ENCODE measurements around the gene UNC5B.

Gene UNC5B

DNA sequence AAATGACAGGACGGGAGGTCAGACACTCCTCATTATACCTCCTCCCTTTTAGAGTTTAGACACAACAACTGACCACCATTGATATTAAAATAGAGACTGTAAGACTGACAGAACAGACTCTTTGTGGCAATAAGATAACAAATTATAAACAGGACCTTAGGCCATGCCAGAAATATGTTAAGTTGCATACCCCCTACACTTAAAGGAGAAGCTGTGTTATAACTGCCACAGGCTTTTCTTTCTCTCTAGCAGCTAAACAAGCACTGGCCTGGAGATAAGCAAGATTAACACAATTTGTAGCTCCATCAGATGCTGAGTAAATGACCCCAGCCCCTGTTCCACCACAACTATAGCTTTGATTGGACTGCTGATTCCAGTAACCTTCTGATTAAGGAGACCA, 10.5 kb upstream of the UNC5B start:
- DNase-seq = no peak
- TF ChIP-seq POLR2A (IDR thresholded peaks at IDR 0.05; ENCODE audit: low read length) = no peak
- no peak for TF ChIP-seq GATA1 (IDR thresholded peaks at IDR 0.05; ENCODE audit: low read depth, low read length)

- TF ChIP-seq POLR2A (IDR thresholded peaks at IDR 0.05; ENCODE audit: low read length) (no peak), GATA1 (IDR thresholded peaks at IDR 0.05; ENCODE audit: low read depth, low read length) (no peak)
- no peak for DNase-seq
Measured at GRCh38 chr10:71202314-71202713, 10.1 kb upstream of the UNC5B start.

- DNase-seq = no peak
- TF ChIP-seq POLR2A (IDR thresholded peaks at IDR 0.05; ENCODE audit: low read length) (no peak), GATA1 (IDR thresholded peaks at IDR 0.05; ENCODE audit: low read depth, low read length) (no peak)
Measured at GRCh38 chr10:71203124-71203523, 9.2 kb upstream of the UNC5B start.

DNA sequence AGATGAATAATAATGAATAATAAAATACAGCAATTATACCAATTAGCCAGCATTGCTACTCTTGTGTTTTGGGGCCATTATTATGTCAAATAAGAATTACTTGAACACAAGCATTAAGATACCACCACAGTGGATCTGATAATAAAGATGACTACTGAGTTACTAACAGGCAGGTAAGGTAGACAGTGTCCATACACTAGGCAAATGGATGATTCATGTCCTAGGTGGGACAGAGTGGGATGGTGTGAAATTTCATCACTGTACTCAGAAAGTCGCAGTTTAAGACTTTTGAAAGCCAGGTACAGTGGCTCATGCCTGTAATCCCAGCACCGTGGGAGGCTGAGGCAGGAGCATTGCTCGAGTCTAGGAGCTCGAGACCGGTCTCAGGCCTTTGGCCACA, 8.7 kb upstream of the UNC5B start:
- no peak for DNase-seq

GRCh38 chr10:71204746-71205145, 7.6 kb upstream of the UNC5B start:
- TF ChIP-seq GATA1 (IDR thresholded peaks at IDR 0.05; ENCODE audit: low read depth, low read length) = no peak
- no peak for TF ChIP-seq POLR2A (IDR thresholded peaks at IDR 0.05; ENCODE audit: low read length)

More for the DNA sequence above, 8.7 kb upstream of the UNC5B start:
- TF ChIP-seq POLR2A (IDR thresholded peaks at IDR 0.05; ENCODE audit: low read length) (no peak), GATA1 (IDR thresholded peaks at IDR 0.05; ENCODE audit: low read depth, low read length) (no peak)

DNA sequence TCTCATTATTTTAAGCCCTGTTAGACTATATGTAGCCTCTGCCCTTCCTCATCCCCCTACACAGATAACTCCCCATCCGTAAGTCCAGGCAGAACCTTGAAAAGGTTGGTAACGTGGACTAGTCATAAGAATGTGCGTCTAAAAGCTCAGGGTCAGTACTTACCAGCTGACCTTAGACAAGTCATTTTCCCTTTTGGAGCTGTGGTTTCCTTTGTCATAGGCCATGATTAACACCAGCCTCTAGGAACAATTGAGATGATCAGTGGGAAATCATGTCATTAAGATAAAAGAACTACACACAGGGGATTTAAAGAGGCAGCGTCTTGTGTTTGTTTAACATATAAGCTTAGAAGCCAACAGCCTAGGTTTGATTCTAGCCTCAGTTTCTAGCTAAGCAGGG, 6.9 kb upstream of the UNC5B start:
- TF ChIP-seq POLR2A (IDR thresholded peaks at IDR 0.05; ENCODE audit: low read length) (no peak), GATA1 (IDR thresholded peaks at IDR 0.05; ENCODE audit: low read depth, low read length) (no peak)
- no peak for DNase-seq

More at GRCh38 chr10:71204746-71205145, 7.6 kb upstream of the UNC5B start:
- DNase-seq = no peak

DNA sequence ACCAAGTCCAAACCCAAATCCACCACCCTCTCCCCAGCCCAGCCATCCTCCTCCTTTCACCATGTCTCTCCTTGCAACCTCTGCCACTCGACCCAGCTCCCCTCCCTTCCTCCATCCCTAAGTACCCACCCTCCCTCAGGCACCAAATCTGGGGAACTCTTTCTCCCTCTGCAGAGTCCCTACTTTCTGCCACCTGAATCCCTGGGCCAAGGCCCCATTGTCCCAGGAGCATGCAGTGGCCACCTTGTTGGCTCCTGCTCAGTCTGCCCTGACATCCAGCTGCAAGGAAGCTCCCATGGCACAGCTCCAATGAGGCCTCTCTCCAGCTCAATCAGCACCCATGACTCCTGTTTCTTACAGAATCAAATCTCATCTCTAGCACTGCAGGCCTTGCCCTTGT, 5.5 kb upstream of the UNC5B start:
- no peak for DNase-seq
- no peak for TF ChIP-seq POLR2A (IDR thresholded peaks at IDR 0.05; ENCODE audit: low read length)
- no peak for TF ChIP-seq GATA1 (IDR thresholded peaks at IDR 0.05; ENCODE audit: low read depth, low read length)

DNA sequence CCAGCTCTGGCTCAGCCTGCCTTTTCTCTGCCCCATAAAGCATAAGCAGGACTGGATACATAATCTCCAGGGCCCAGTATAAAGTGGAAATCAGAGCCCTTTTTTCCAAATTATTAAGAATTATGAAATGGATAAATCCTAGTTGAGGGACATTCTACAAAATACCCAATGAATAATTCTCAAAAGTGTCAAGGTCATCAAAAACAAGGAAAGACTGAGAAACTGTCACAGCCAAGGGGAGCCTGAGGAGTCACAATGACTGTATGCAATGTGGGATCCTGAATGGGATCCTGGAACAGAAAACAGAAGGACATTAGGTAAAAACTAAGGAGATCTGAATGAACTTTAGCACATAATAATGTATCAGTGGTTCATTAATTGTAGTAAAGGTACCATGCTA, 4.8 kb upstream of the UNC5B start:
- TF ChIP-seq GATA1 (IDR thresholded peaks at IDR 0.05; ENCODE audit: low read depth, low read length) = no peak
- TF ChIP-seq POLR2A (IDR thresholded peaks at IDR 0.05; ENCODE audit: low read length) = no peak
- DNase-seq = no peak

DNA sequence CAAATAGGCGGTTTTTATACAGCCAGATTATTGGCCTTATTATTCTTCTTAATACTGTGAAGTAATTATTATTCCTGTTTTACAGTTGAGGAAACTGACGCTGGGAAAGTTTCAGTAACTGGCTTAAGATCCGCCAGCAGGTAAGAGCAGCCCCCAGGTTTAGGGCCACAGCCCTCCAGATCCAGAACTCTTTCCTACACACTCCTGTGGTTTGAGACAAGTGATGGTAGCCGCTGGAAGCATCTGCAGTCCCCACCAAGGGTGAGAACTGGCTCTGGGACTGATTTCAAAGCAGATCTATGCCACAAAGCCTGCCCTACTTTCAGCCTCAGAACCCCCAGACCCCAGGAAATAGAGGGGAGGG, 3.0 kb upstream of the UNC5B start:
- TF ChIP-seq POLR2A (IDR thresholded peaks at IDR 0.05; ENCODE audit: low read length) (no peak), GATA1 (IDR thresholded peaks at IDR 0.05; ENCODE audit: low read depth, low read length) (no peak)
- DNase-seq = no peak

GRCh38 chr10:71209731-71210541, 2.4 kb upstream of the UNC5B start:
- no peak for TF ChIP-seq GATA1 (IDR thresholded peaks at IDR 0.05; ENCODE audit: low read depth, low read length)
- no peak for TF ChIP-seq POLR2A (IDR thresholded peaks at IDR 0.05; ENCODE audit: low read length)

GRCh38 chr10:71210542-71210871, 1.9 kb upstream of the UNC5B start:
- no peak for TF ChIP-seq POLR2A (IDR thresholded peaks at IDR 0.05; ENCODE audit: low read length)
- TF ChIP-seq GATA1 (IDR thresholded peaks at IDR 0.05; ENCODE audit: low read depth, low read length) = no peak
- DNase-seq = no peak

More at GRCh38 chr10:71209731-71210541, 2.4 kb upstream of the UNC5B start:
- no peak for DNase-seq

GRCh38 chr10:71211053-71211452, 1.3 kb upstream of the UNC5B start:
- no peak for TF ChIP-seq POLR2A (IDR thresholded peaks at IDR 0.05; ENCODE audit: low read length)
- TF ChIP-seq GATA1 (IDR thresholded peaks at IDR 0.05; ENCODE audit: low read depth, low read length) = no peak
- DNase-seq = no peak

DNA sequence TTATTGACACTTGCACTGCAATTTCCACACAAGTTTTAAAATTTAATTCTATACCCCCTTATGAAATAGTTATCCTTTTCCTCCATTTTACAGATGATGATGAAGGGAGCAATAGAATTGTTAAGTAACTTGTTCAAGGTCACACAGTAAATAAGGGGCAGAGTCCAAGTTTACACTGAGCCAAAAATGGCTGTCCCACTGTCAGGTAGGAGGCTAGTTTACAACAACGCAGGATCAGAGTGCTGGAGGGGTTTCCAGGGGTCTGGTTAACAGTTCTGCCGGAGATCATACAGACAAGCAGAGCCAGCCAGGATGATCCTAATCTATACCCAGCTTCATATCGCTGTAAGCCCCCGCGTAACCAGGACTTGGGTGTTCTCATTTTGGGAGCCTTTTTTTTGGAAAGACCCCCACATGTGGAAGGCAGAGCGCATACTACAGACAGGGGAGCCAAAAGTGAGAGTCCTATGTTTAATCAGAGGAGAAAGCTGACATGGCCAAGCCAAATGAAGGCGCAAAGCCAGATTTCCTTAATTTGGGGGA, 524 bp upstream of the UNC5B start:
- DNase-seq = no peak
- TF ChIP-seq GATA1 (IDR thresholded peaks at IDR 0.05; ENCODE audit: low read depth, low read length) = no peak
- TF ChIP-seq POLR2A (IDR thresholded peaks at IDR 0.05; ENCODE audit: low read length) = no peak

DNA sequence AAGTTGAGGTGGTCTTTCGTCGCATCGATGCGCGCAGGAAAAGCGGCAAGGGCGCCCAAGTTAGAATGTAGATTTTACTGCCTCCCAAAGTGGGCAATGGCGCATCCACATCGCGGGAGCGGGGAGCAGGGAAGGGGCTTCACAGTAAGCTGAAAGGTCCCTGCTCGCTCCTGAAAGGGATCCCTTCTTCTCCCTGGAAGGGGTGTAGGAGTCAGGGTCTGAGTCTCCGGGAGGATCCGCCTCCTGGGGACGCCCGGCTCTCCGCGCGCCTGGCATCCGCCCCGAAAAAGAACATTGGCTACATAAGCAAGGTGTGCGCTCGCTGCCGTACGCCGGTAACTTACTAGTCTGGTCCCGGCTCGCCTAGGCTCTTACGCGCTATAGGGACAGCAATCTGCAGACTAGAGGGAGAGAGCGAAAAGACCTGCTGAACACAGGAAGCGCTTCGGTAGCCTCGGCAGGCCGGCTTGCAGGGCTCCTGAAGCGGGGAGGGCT, 804 bp downstream of the UNC5B start:
- DNase-seq = no peak

More for the DNA sequence above, 804 bp downstream of the UNC5B start:
- TF ChIP-seq POLR2A (IDR thresholded peaks at IDR 0.05; ENCODE audit: low read length) (no peak), GATA1 (IDR thresholded peaks at IDR 0.05; ENCODE audit: low read depth, low read length) (no peak)
